ENCODE results near the gene CAMTA1.

DNA sequence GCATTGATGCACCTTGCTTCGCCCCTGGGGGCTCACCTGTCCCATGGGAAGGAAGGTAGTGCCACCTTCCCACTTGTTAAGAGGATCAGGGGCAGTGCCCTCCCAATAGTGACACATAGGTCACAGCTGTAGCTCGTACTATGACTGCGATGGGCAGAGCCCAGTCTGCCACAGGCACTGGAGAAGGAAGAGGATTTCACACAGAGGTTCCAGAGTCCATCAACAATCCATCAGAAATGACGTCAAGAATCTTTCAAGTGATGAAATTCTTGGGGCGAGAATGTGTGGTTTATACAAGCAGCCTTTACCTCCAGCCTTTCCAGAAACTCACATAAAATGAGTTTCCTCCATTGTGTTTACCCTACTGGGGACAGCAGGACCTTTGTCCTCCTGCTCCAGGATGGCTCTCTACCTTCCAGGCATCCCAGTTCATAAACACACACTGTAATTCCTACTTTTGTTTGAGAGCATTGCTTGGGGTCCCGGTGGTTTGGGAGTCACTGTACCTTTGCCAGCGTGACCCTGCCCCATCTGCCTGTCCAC, 725.2 kb downstream of the CAMTA1 start:
- TF ChIP-seq ARNT (IDR thresholded peaks at IDR 0.05): no peak
- TF ChIP-seq SUZ12 (IDR thresholded peaks at IDR 0.05): no peak
- no peak for TF ChIP-seq SP1 (IDR thresholded peaks at IDR 0.05)
- TF ChIP-seq FOXK2 (IDR thresholded peaks at IDR 0.05): no peak
- TF ChIP-seq HDGF (IDR thresholded peaks at IDR 0.05; ENCODE audit: borderline replicate concordance): no peak
- TF ChIP-seq ZNF384 (IDR thresholded peaks at IDR 0.05): no peak
- no peak for TF ChIP-seq TARDBP (IDR thresholded peaks at IDR 0.05)
- TF ChIP-seq, protein P1, sequence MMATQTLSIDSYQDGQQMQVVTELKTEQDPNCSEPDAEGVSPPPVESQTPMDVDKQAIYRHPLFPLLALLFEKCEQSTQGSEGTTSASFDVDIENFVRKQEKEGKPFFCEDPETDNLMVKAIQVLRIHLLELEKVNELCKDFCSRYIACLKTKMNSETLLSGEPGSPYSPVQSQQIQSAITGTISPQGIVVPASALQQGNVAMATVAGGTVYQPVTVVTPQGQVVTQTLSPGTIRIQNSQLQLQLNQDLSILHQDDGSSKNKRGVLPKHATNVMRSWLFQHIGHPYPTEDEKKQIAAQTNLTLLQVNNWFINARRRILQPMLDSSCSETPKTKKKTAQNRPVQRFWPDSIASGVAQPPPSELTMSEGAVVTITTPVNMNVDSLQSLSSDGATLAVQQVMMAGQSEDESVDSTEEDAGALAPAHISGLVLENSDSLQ (IDR thresholded peaks at IDR 0.05): no peak
- TF ChIP-seq BHLHE40 (IDR thresholded peaks at IDR 0.05; ENCODE audit: borderline replicate concordance): no peak
- TF ChIP-seq FOXM1 (IDR thresholded peaks at IDR 0.05; ENCODE audit: borderline replicate concordance): no peak
- TF ChIP-seq CTBP1 (IDR thresholded peaks at IDR 0.05; ENCODE audit: borderline replicate concordance): no peak
